WTC11 (cell line): ENCODE results near the gene C1orf226. TPM values are rescaled to one million over a fixed set of nuclear protein-coding genes. Genes with fewer than 3 reads are reported as not detected.

Experiments
- ATAC-seq: fragments of 200-7000 bp; cut with Tn5 transposase; 2 replicates; pipeline ENCODE4 v1.10.0; 2021; ENCODE audit warnings: mild to moderate bottlenecking, moderate library complexity
- CTCF ChIA-PET: fragments of 300-600 bp; sonication (Branson Sonifier 250); formaldehyde crosslinking; loops from one replicate; lab custom pipeline; 2021; ENCODE audit warnings: antibody characterized with exemption; lab: Charles Lee
- POLR2A ChIA-PET: fragments of 350-600 bp; sonication (Branson Sonifier 250); formaldehyde crosslinking; loops from one replicate; lab custom pipeline; 2021; ENCODE audit warnings: antibody characterized with exemption; lab: Charles Lee
- DNase-seq: peaks from one replicate; pipeline ENCODE4 v3.0.0; 2021; ENCODE audit warnings: low spot score
- H3K27ac Mint-ChIP-seq: 2 replicates; pipeline ENCODE4 v1.8.0; 2021; ENCODE audit warnings: mixed read lengths
- H3K27me3 Mint-ChIP-seq: 2 replicates; pipeline ENCODE4 v1.8.0; 2021; ENCODE audit warnings: low read depth, mild to moderate bottlenecking, moderate library complexity, mixed read lengths
- H3K36me3 Mint-ChIP-seq: 2 replicates; pipeline ENCODE4 v1.8.0; 2021; ENCODE audit warnings: mixed read lengths
- H3K4me1 Mint-ChIP-seq: 2 replicates; pipeline ENCODE4 v1.8.0; 2022; ENCODE audit warnings: mixed read lengths
- H3K4me3 Mint-ChIP-seq: 2 replicates; pipeline ENCODE4 v1.8.0; 2021; ENCODE audit warnings: mild to moderate bottlenecking, moderate library complexity, mixed read lengths
- H3K9me3 Mint-ChIP-seq: 2 replicates; pipeline ENCODE4 v1.8.0; 2021; ENCODE audit warnings: mixed read lengths
- AR ChIP-seq: fragments of 250-450 bp; sonication (Bioruptor Pico); IDR thresholded peaks from 2 replicates; pipeline ENCODE4 v1.9.0; 2021; ENCODE audit warnings: mild to moderate bottlenecking
- CTCF ChIP-seq: fragments of 200-600 bp; IDR thresholded peaks from 2 replicates; pipeline ENCODE4 v1.8.0; 2022; ENCODE audit warnings: antibody characterized with exemption
- ERG ChIP-seq: fragments of 250-450 bp; sonication (Bioruptor Pico); IDR thresholded peaks from 2 replicates; pipeline ENCODE4 v1.8.0; 2021; ENCODE audit warnings: mild to moderate bottlenecking
- ETV6 ChIP-seq: sonication (generic); formaldehyde crosslinking; IDR thresholded peaks from 2 replicates; pipeline ENCODE4 v1.8.1; 2022; ENCODE audit warnings: mild to moderate bottlenecking, missing genetic modification reagents
- GTF2I ChIP-seq: fragments of 250-450 bp; sonication (Bioruptor Pico); conservative IDR thresholded peaks from 2 replicates; pipeline ENCODE4 v1.4.0; 2021; ENCODE audit warnings: mild to moderate bottlenecking
- IRF2 ChIP-seq: sonication (generic); formaldehyde crosslinking; IDR thresholded peaks from 2 replicates; pipeline ENCODE4 v1.8.0; 2022; ENCODE audit warnings: low read depth, missing genetic modification reagents, borderline replicate concordance
- NR3C1 ChIP-seq: sonication (generic); formaldehyde crosslinking; conservative IDR thresholded peaks from 2 replicates; pipeline ENCODE4 v1.8.1; 2023; ENCODE audit warnings: low read depth, mild to moderate bottlenecking, missing genetic modification reagents
- OVOL2 ChIP-seq: fragments of 250-450 bp; sonication (Bioruptor Pico); IDR thresholded peaks from 2 replicates; pipeline ENCODE4 v1.9.0; 2021; ENCODE audit warnings: mild to moderate bottlenecking, borderline replicate concordance
- PREB ChIP-seq: sonication (generic); formaldehyde crosslinking; IDR thresholded peaks from 2 replicates; pipeline ENCODE4 v1.8.1; 2022; ENCODE audit warnings: mild to moderate bottlenecking, missing genetic modification reagents, moderate library complexity, borderline replicate concordance
- RELA ChIP-seq: sonication (generic); formaldehyde crosslinking; IDR thresholded peaks from 2 replicates; pipeline ENCODE4 v1.8.1; 2022; ENCODE audit warnings: missing genetic modification reagents, mild to moderate bottlenecking, borderline replicate concordance
- TP53 ChIP-seq: sonication (generic); formaldehyde crosslinking; IDR thresholded peaks from 2 replicates; pipeline ENCODE4 v1.8.1; 2023; ENCODE audit warnings: mild to moderate bottlenecking, missing genetic modification reagents
- USF2 ChIP-seq: sonication (generic); formaldehyde crosslinking; IDR thresholded peaks from 2 replicates; pipeline ENCODE4 v1.8.1; 2023; ENCODE audit warnings: mild to moderate bottlenecking, missing genetic modification reagents, moderate library complexity
- ZNF416 ChIP-seq: fragments of 250-450 bp; sonication (Bioruptor Pico); IDR thresholded peaks from 2 replicates; pipeline ENCODE4 v1.9.0; 2021; ENCODE audit warnings: mild to moderate bottlenecking, inconsistent platforms
- ZNF423 ChIP-seq: fragments of 250-450 bp; sonication (Bioruptor Pico); IDR thresholded peaks from 2 replicates; pipeline ENCODE4 v2.1.2; 2022; ENCODE audit warnings: mild to moderate bottlenecking, moderate library complexity
- ZNF425 ChIP-seq: fragments of 250-450 bp; sonication (Bioruptor Pico); conservative IDR thresholded peaks from 2 replicates; pipeline ENCODE4 v1.9.0; 2021; ENCODE audit warnings: mild to moderate bottlenecking
- ZNF512 ChIP-seq: sonication (generic); formaldehyde crosslinking; IDR thresholded peaks from 2 replicates; pipeline ENCODE4 v1.8.1; 2022; ENCODE audit warnings: missing genetic modification reagents, borderline replicate concordance
- total RNA-seq: library from RNA; stranded (reverse); gene quantifications from 3 replicates; pipeline ENCODE4 v1.2.3, GENCODE V29; 2021

Gene C1orf226
- total RNA-seq, 1 experiment from 2014 or later: 21.4 TPM

- ChIA-PET CTCF (interaction anchor here (0.6 to 3.8 kb wide), 8 partner anchors 10 to 355 kb away, joined by 3 to 50 read pairs (median 4); no protein-coding TSS in a partner anchor), POLR2A (no interaction called here)
- peak; percentile 38 for ATAC-seq
- H3K4me1 Mint-ChIP-seq: peaks cover 23% of the 10 kb centered on the region
- H3K27ac Mint-ChIP-seq: 0 out of 2 replicates have a peak overlapping the region, but pooled peaks have one; percentile 57
- H3K9me3 Mint-ChIP-seq: 0 out of 2 replicates have a peak, but pooled peaks cover 8% of the 10 kb centered on the region
- no peak for DNase-seq
- H3K27me3 Mint-ChIP-seq: no peaks in the 10 kb centered on the region
- H3K36me3 Mint-ChIP-seq: no peaks in the 10 kb centered on the region
- TF ChIP-seq RELA (CRISPR knock-in tag) (no peak), OVOL2 (CRISPR knock-in tag) (no peak), TP53 (no peak), ZNF512 (no peak), ZNF425 (CRISPR knock-in tag) (no peak), CTCF (peak; percentile 75), AR (CRISPR knock-in tag) (no peak), PREB (CRISPR knock-in tag) (no peak), GTF2I (CRISPR knock-in tag) (no peak), ETV6 (CRISPR knock-in tag) (0 out of 2 replicates have a peak, but pooled peaks have one; percentile 54), NR3C1 (CRISPR knock-in tag) (no peak)
- no peak overlapping the region for H3K4me3 Mint-ChIP-seq
Observed at GRCh38 chr1:162391790-162392563, 10.4 kb downstream of the C1orf226 start.

GRCh38 chr1:162396201-162396906, 14.8 kb downstream of the C1orf226 start:
- ATAC-seq: no peak
- no peak for TF ChIP-seq ETV6 (CRISPR knock-in tag)
- no peak for TF ChIP-seq AR (CRISPR knock-in tag)
- no peak for TF ChIP-seq ZNF423 (CRISPR knock-in tag)
- no peak for TF ChIP-seq ZNF416 (CRISPR knock-in tag)
- no peak for TF ChIP-seq IRF2 (CRISPR knock-in tag)
- TF ChIP-seq USF2 (CRISPR knock-in tag): no peak
- no peak for TF ChIP-seq ERG (CRISPR knock-in tag)
- TF ChIP-seq, all 79 proteins: peak for 0
- no peak overlapping the region for H3K27ac Mint-ChIP-seq

More at GRCh38 chr1:162396201-162396906, 14.8 kb downstream of the C1orf226 start:
- Mint-ChIP-seq H3K36me3 (no peaks in the 10 kb centered on the region), H3K4me1 (peaks cover 31% of the 10 kb centered on the region), H3K9me3 (0 out of 2 replicates have a peak, but pooled peaks cover 8% of the 10 kb centered on the region), H3K4me3 (no peak overlapping the region), H3K27me3 (no peaks in the 10 kb centered on the region)
- POLR2A ChIA-PET: no interaction called here
- CTCF ChIA-PET: no interaction called here
- DNase-seq: no peak
